PC-3 (cell line): ENCODE results near the gene RPL31. TPM values are rescaled to one million over a fixed set of nuclear protein-coding genes. Genes with fewer than 3 reads are reported as not detected.

Experiments
- ATAC-seq: fragments of 200-7000 bp; cut with Tn5 transposase; 2 replicates; pipeline ENCODE4 v1.9.1; 2020; ENCODE audit warnings: mild to moderate bottlenecking, moderate library complexity
- BruUV-seq: library from RNA; stranded (reverse); fragments of 400-500 nt; replicated peaks from 2 replicates; lab custom pipeline; 2021; lab: Mats Ljungman, UMichigan
- CTCF ChIA-PET: fragments of 300-600 bp; sonication (Branson Sonifier 250); formaldehyde crosslinking; loops from one replicate; lab custom pipeline; 2022; ENCODE audit warnings: antibody characterized with exemption; lab: Charles Lee
- POLR2A ChIA-PET: fragments of 300-600 bp; sonication (Branson Sonifier 250); formaldehyde crosslinking; loops from one replicate; lab custom pipeline; 2022; ENCODE audit warnings: antibody characterized with exemption; ENCODE audit not compliant: unreplicated experiment; lab: Charles Lee
- DNase-seq: peaks from one replicate; pipeline ENCODE4 v3.0.0-alpha.2; 2015
- H2AFZ ChIP-seq: fragments of 300-600 bp; sonication (generic); 2 replicates; pipeline ENCODE4 v1.6.0; 2016; ENCODE audit warnings: antibody characterized with exemption, low read length
- H3F3A ChIP-seq: fragments of 300-600 bp; sonication (generic); one replicate; pipeline ENCODE4 v1.6.0; 2017; ENCODE audit warnings: antibody characterized with exemption, low read length, control low read depth, mild to moderate bottlenecking; ENCODE audit not compliant: unreplicated experiment
- H3K27ac ChIP-seq: fragments of 300-600 bp; sonication (generic); 2 replicates; pipeline ENCODE4 v1.5.1; 2016; ENCODE audit warnings: mild to moderate bottlenecking, low read length
- H3K27me3 ChIP-seq: fragments of 300-600 bp; sonication (generic); 2 replicates; pipeline ENCODE4 v1.6.1; 2016; ENCODE audit warnings: low read length, mixed read lengths
- H3K36me3 ChIP-seq: fragments of 300-600 bp; sonication (generic); 2 replicates; pipeline ENCODE4 v1.6.1; 2016; ENCODE audit warnings: low read depth, mixed run types, low read length, mixed read lengths
- H3K4me1 ChIP-seq: fragments of 300-600 bp; sonication (generic); 2 replicates; pipeline ENCODE4 v1.5.1; 2016; ENCODE audit warnings: low read length; ENCODE audit not compliant: insufficient read depth
- H3K4me2 ChIP-seq: fragments of 300-600 bp; sonication (generic); 2 replicates; pipeline ENCODE4 v1.6.0; 2016; ENCODE audit warnings: low read length
- H3K4me3 ChIP-seq: fragments of 300-600 bp; sonication (generic); 2 replicates; pipeline ENCODE4 v1.5.1; 2016; ENCODE audit warnings: mild to moderate bottlenecking, low read length, mixed read lengths
- H3K79me2 ChIP-seq: fragments of 300-600 bp; sonication (generic); 2 replicates; pipeline ENCODE4 v1.6.1; 2017; ENCODE audit warnings: low read length, mixed read lengths
- H3K9ac ChIP-seq: fragments of 300-600 bp; sonication (generic); 2 replicates; pipeline ENCODE4 v1.6.0; 2016; ENCODE audit warnings: mild to moderate bottlenecking, low read length
- H3K9me2 ChIP-seq: fragments of 300-600 bp; sonication (generic); replicated peaks from 2 replicates; pipeline ENCODE4 v1.6.1; 2016; ENCODE audit warnings: mixed run types, low read length, mixed read lengths
- H3K9me3 ChIP-seq: fragments of 300-600 bp; sonication (generic); 2 replicates; pipeline ENCODE4 v1.6.1; 2016; ENCODE audit warnings: low read length, mixed read lengths
- H4K20me1 ChIP-seq: fragments of 300-600 bp; sonication (generic); 2 replicates; pipeline ENCODE4 v1.6.1; 2016; ENCODE audit warnings: low read length, mixed read lengths
- CTCF ChIP-seq: fragments of 300-600 bp; sonication (generic); conservative IDR thresholded peaks from 2 replicates; pipeline ENCODE4 v1.5.1; 2017; ENCODE audit warnings: antibody characterized with exemption, low read depth, mild to moderate bottlenecking, low read length
- EZH2 ChIP-seq: fragments of 300-600 bp; sonication (generic); IDR thresholded peaks from one replicate; pipeline ENCODE4 v1.6.1; 2017; ENCODE audit warnings: antibody characterized with exemption, mild to moderate bottlenecking, low read length; ENCODE audit not compliant: unreplicated experiment
- EZH2phosphoT487 ChIP-seq: fragments of 300-600 bp; sonication (generic); IDR thresholded peaks from 2 replicates; pipeline ENCODE4 v1.6.1; 2018; ENCODE audit warnings: mild to moderate bottlenecking, antibody characterized with exemption, low read length, borderline replicate concordance
- intact Hi-C: fragments of 100-400 bp; cut with micrococcal nuclease; formaldehyde crosslinking; loops from 2 replicates; pipeline ENCODE4 v1.9.0; 2023
- total RNA-seq: library from RNA; depleted of rRNA; stranded (reverse); fragments of >200 nt; gene quantifications from 2 replicates; pipeline ENCODE4 v1.2.3, GENCODE V29; 2014

RPL31 gene
- total RNA-seq, 1 experiment from 2014 or later, result 756 TPM

- Histone ChIP-seq H3K4me3 (no peak overlapping the region), H3K9me3 (no peaks in the 10 kb centered on the region), H3K4me2 (no peak overlapping the region), H3K36me3 (peaks cover 32% of the 10 kb centered on the region), H3K4me1 (peaks cover 5% of the 10 kb centered on the region; the same call in 1 of the 2 replicates), H3K9ac (no peak overlapping the region), H3K79me2 (no peaks in the 10 kb centered on the region), H3K27ac (no peak overlapping the region), H3K27me3 (no peaks in the 10 kb centered on the region), H3K9me2 (no peaks in the 10 kb centered on the region), H2AFZ (no peak overlapping the region), H4K20me1 (peaks cover 8% of the 10 kb centered on the region; the same call in 1 of the 2 replicates), H3F3A (no peaks in the 10 kb centered on the region)
- POLR2A ChIA-PET, result no interaction called here
- DNase-seq (no peak), ATAC-seq (no peak)
- CTCF ChIA-PET, result no interaction called here
- TF ChIP-seq EZH2phosphoT487 (no peak), CTCF (no peak), EZH2 (no peak)
- no TSS peak for BruUV-seq
- intact Hi-C loops, result no loop called here
Observed at GRCh38 chr2:100982431-100982861, 19.6 kb upstream of the RPL31 start.

GRCh38 chr2:100983201-100983600 is 18.9 kb upstream of the RPL31 start:
- H3K27ac ChIP-seq, result no peak overlapping the region
- intact Hi-C loops, result no loop called here
- CTCF ChIA-PET, result no interaction called here

More at GRCh38 chr2:100983201-100983600, 18.9 kb upstream of the RPL31 start:
- H3K9me3 ChIP-seq, result no peaks in the 10 kb centered on the region
- DNase-seq (no peak), ATAC-seq (no peak)
- no peak overlapping the region for H3K9ac ChIP-seq
- H3K4me3 ChIP-seq, result no peak overlapping the region
- peaks cover 8% of the 10 kb centered on the region; the same call in 1 of the 2 replicates for H4K20me1 ChIP-seq
- peaks cover 5% of the 10 kb centered on the region; the same call in 1 of the 2 replicates for H3K4me1 ChIP-seq
- H2AFZ ChIP-seq, result no peak overlapping the region
- H3K79me2 ChIP-seq, result no peaks in the 10 kb centered on the region
- no peak overlapping the region for H3K4me2 ChIP-seq
- no peaks in the 10 kb centered on the region for H3K9me2 ChIP-seq
- no peaks in the 10 kb centered on the region for H3K27me3 ChIP-seq
- no TSS peak for BruUV-seq
- POLR2A ChIA-PET, result no interaction called here
- no peaks in the 10 kb centered on the region for H3F3A ChIP-seq
- H3K36me3 ChIP-seq, result peaks cover 39% of the 10 kb centered on the region
- TF ChIP-seq CTCF, result no peak
- TF ChIP-seq EZH2phosphoT487, result no peak
- TF ChIP-seq EZH2, result no peak
